GM23338 (cell line): Measurements from ENCODE around the gene PPP6R1.

Source experiments
- CTCF ChIP-seq, 2 experiments: fragments of 200-600 bp in 1 of 2; sonication (generic) in 1 of 2; conservative IDR thresholded peaks; 2 replicates each; pipeline versions ENCODE4 v1.5.1 to v1.6.1; 2016 to 2017; ENCODE audit warnings: antibody characterized with exemption in 2 of 2, low read depth in 2 of 2, mild to moderate bottlenecking in 2 of 2, moderate library complexity in 1 of 2
- EZH2 ChIP-seq: fragments of 200-600 bp; sonication (generic); IDR thresholded peaks from one replicate; pipeline ENCODE4 v1.8.0; 2017; ENCODE audit warnings: antibody characterized with exemption, mild to moderate bottlenecking, low read depth; ENCODE audit not compliant: unreplicated experiment
- EZH2phosphoT487 ChIP-seq: fragments of 200-600 bp; sonication (generic); IDR thresholded peaks from one replicate; pipeline ENCODE4 v1.8.1; 2018; ENCODE audit warnings: antibody characterized with exemption; ENCODE audit not compliant: unreplicated experiment
- ZNF114 ChIP-seq: fragments of 250-450 bp; sonication (Bioruptor Pico); IDR thresholded peaks from 2 replicates; pipeline ENCODE4 v1.5.0; 2020; ENCODE audit warnings: mild to moderate bottlenecking, moderate library complexity

- no peak for TF ChIP-seq CTCF (conservative IDR thresholded peaks at IDR 0.05; ENCODE audit: low read depth in 2 of 2)
- TF ChIP-seq EZH2phosphoT487: no peak
- TF ChIP-seq ZNF114: no peak
- no peak for TF ChIP-seq EZH2
These were observed 51.9 kb downstream of the PPP6R1 start for GRCh38 chr19:55206664-55207500.
